Measurements from ENCODE around the gene SHISAL1. TPM values are rescaled to one million over a fixed set of nuclear protein-coding genes. Genes with fewer than 3 reads are reported as not detected.

The SHISAL1 gene
- total and polyA plus RNA-seq, 2 donors (not counting 3 experiments of a cell fraction or from before 2014, with no cell fraction given), result 0.01 to 0.07 TPM

DNA sequence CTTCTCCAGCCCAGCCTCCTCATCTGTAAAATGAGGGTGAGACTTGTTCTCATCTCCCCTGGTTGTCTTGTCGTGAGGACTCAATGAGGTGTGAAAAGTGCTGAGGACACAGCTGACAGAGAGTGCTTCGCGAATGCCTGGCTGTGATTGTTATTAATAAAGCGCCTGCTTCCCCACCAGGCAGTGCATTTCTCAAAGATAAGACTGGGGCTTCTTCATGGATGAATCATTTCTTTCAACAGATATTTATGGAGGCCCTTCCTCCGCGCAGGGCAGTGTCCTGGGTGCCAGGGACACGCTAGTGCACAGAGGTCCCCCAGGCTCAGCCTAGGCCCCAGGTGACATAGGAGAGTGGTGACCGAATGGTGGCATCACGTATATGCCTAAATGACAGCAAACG, 34.3 kb upstream of the SHISAL1 start:
- POLR2A ChIA-PET, result no interaction called here
- no peaks in the 10 kb centered on the region for H3K36me3 ChIP-seq (ENCODE audit: control insufficient read depth in 2 of 2, extremely low read depth in 1 of 2, insufficient read depth in 2 of 2, low read length in 2 of 2)
- intact Hi-C loops (cut with micrococcal nuclease) (no loop called here), dilution Hi-C loops (cut with MboI; ENCODE audit: extremely low pct_ligation_motif_present, low sequenced_read_pairs) (no loop called here)
- H3K4me3 ChIP-seq (replicated peaks in 1 of 3; ENCODE audit: insufficient read depth in 1 of 3, low read depth in 1 of 3, low read length in 3 of 3), result no peak overlapping the region
- FAIRE-seq (no peak), DNase-seq (ENCODE audit: low read depth, low spot score) (no peak)
- H3K9me1 ChIP-seq (replicated peaks; ENCODE audit: control insufficient read depth, extremely low read depth, insufficient read depth, low read length), result no peaks in the 10 kb centered on the region
- no peak for TF ChIP-seq MYC (IDR thresholded peaks at IDR 0.05; ENCODE audit: low read depth, low read length)
- TF ChIP-seq POLR2A (IDR thresholded peaks at IDR 0.05; ENCODE audit: low read depth, low read length), result no peak
- TF ChIP-seq, protein P1, sequence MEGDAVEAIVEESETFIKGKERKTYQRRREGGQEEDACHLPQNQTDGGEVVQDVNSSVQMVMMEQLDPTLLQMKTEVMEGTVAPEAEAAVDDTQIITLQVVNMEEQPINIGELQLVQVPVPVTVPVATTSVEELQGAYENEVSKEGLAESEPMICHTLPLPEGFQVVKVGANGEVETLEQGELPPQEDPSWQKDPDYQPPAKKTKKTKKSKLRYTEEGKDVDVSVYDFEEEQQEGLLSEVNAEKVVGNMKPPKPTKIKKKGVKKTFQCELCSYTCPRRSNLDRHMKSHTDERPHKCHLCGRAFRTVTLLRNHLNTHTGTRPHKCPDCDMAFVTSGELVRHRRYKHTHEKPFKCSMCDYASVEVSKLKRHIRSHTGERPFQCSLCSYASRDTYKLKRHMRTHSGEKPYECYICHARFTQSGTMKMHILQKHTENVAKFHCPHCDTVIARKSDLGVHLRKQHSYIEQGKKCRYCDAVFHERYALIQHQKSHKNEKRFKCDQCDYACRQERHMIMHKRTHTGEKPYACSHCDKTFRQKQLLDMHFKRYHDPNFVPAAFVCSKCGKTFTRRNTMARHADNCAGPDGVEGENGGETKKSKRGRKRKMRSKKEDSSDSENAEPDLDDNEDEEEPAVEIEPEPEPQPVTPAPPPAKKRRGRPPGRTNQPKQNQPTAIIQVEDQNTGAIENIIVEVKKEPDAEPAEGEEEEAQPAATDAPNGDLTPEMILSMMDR (IDR thresholded peaks at IDR 0.05; ENCODE audit: extremely low read depth in 1 of 2, insufficient read depth in 1 of 2, low read depth in 1 of 2, low read length in 2 of 2), result no peak
- TF ChIP-seq POLR2AphosphoS5 (IDR thresholded peaks at IDR 0.05; ENCODE audit: insufficient read depth, low read depth, low read length), result no peak
- no peak for TF ChIP-seq FOS (IDR thresholded peaks at IDR 0.05; ENCODE audit: borderline replicate concordance, insufficient read depth, low read length)
- TF ChIP-seq JUN (IDR thresholded peaks at IDR 0.05; ENCODE audit: borderline replicate concordance, insufficient read depth, insufficient read length, low read depth), result no peak
- TF ChIP-seq, protein P2, sequence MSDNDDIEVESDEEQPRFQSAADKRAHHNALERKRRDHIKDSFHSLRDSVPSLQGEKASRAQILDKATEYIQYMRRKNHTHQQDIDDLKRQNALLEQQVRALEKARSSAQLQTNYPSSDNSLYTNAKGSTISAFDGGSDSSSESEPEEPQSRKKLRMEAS (IDR thresholded peaks at IDR 0.05; ENCODE audit: insufficient read depth, insufficient read length), result no peak
- H3K9ac ChIP-seq (replicated peaks; ENCODE audit: extremely low read depth, insufficient read depth, low read length), result no peak overlapping the region
- BruUV-seq (replicated peaks), result no TSS peak
- H3K79me2 ChIP-seq (ENCODE audit: control insufficient read depth, insufficient read depth, low read length), result no peaks in the 10 kb centered on the region
- no peak overlapping the region for H3K27ac ChIP-seq (ENCODE audit: insufficient read depth, low read depth, low read length)
- H3K4me1 ChIP-seq (ENCODE audit: control insufficient read depth, extremely low read depth, insufficient read depth, low read length), result no peaks in the 10 kb centered on the region
- H3K4me2 ChIP-seq (ENCODE audit: insufficient read depth, low read length), result no peak overlapping the region
- H3K27me3 ChIP-seq (ENCODE audit: control insufficient read depth in 2 of 2, insufficient read depth in 2 of 2, low read length in 2 of 2), result peaks cover 0 to 1% of the 10 kb centered on the region in 2 experiments
- no peak overlapping the region for H2AFZ ChIP-seq (ENCODE audit: low read depth, low read length)
- CTCF ChIA-PET, result no interaction called here
- no peaks in the 10 kb centered on the region for H3K9me3 ChIP-seq (replicated peaks; ENCODE audit: control insufficient read depth, insufficient read depth, low read length)
- H4K20me1 ChIP-seq (replicated peaks; ENCODE audit: control insufficient read depth, extremely low read depth, insufficient read depth, low read length), result no peaks in the 10 kb centered on the region
